T-helper 17 cell (primary cell): ENCODE measurements around the gene GGPS1. TPM values are rescaled to one million over a fixed set of nuclear protein-coding genes. Genes with fewer than 3 reads are reported as not detected.
"Not testable (repeated sequence)": the region's sequence is repeated elsewhere in the genome, so short reads cannot be mapped to it uniquely, and the experiment has no call there.

Experiments
- ATAC-seq: fragments of 150-1000 bp; cut with Tn5 transposase; 2 replicates; pipeline ENCODE4 v1.10.0; 2021; ENCODE audit warnings: mild to moderate bottlenecking, moderate library complexity
- DNase-seq, 3 donors: peaks; one replicate each; pipeline versions ENCODE4 v3.0.0 to v3.0.0-alpha.2; 2020 to 2021
- H3K9me3 ChIP-seq: one replicate; pipeline ENCODE4 v1.7.0; 2013; ENCODE audit warnings: low read length, mild to moderate bottlenecking; ENCODE audit not compliant: control insufficient read depth, poor library complexity, severe bottlenecking
- H3K27ac Mint-ChIP-seq: one replicate; pipeline ENCODE4 v1.8.0; 2022; ENCODE audit warnings: mild to moderate bottlenecking, moderate library complexity, mixed read lengths
- H3K27me3 Mint-ChIP-seq: one replicate; pipeline ENCODE4 v1.8.0; 2022; ENCODE audit warnings: mixed read lengths
- H3K36me3 Mint-ChIP-seq: one replicate; pipeline ENCODE4 v1.8.0; 2022; ENCODE audit warnings: low read depth, mixed read lengths
- H3K4me1 Mint-ChIP-seq: one replicate; pipeline ENCODE4 v1.8.0; 2022; ENCODE audit warnings: mild to moderate bottlenecking, mixed read lengths
- H3K4me3 Mint-ChIP-seq: one replicate; pipeline ENCODE4 v1.8.0; 2022; ENCODE audit warnings: mild to moderate bottlenecking, moderate library complexity, mixed read lengths
- total RNA-seq, 4 donors: library from RNA in 2 of 4; stranded (reverse) in 2 of 4; gene quantifications; one replicate each; pipeline ENCODE4 v1.2.3 and lab custom pipeline; 2022 to 2026

Gene GGPS1
- total RNA-seq, 2 donors from 2014 or later = 28.0 to 28.2 TPM

- H3K27me3 Mint-ChIP-seq = no peaks in the 10 kb centered on the region
- H3K4me1 Mint-ChIP-seq = peaks cover 26% of the 10 kb centered on the region
- H3K4me3 Mint-ChIP-seq = peak overlapping the region; percentile 80
- no peaks in the 10 kb centered on the region for H3K9me3 ChIP-seq
- DNase-seq = no peak
- ATAC-seq = peak; percentile 85
- no peaks in the 10 kb centered on the region for H3K36me3 Mint-ChIP-seq
- peak overlapping the region; percentile 83 for H3K27ac Mint-ChIP-seq
Measured at GRCh38 chr1:235336903-235337302, 8.5 kb downstream of the GGPS1 start.

DNA sequence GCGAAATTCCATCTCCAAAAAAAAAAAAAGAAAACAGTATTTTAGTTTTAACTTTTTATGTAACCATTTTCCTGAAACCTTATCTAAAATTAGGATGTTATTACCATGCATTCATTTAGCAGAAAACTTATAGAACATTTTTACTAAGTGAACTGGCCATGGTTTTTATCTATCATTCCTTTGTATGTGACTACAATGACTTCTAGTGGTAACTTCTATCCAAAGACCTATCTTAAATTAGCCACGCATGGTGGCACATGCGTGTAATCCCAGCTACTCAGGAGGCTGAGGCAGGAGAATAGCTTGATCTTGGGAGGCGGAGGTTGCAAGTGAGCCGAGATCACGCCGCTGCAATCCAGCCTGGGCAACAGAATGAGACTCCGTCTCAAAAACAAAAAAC is 11.4 kb downstream of the GGPS1 start:
- H3K36me3 Mint-ChIP-seq = peaks cover 2% of the 10 kb centered on the region
- H3K27ac Mint-ChIP-seq = no peak overlapping the region
- DNase-seq (no peak), ATAC-seq (no peak)
- peaks cover 22% of the 10 kb centered on the region for H3K4me1 Mint-ChIP-seq
- no peaks in the 10 kb centered on the region for H3K27me3 Mint-ChIP-seq
- H3K4me3 Mint-ChIP-seq = no peak overlapping the region
- no peaks in the 10 kb centered on the region for H3K9me3 ChIP-seq

DNA sequence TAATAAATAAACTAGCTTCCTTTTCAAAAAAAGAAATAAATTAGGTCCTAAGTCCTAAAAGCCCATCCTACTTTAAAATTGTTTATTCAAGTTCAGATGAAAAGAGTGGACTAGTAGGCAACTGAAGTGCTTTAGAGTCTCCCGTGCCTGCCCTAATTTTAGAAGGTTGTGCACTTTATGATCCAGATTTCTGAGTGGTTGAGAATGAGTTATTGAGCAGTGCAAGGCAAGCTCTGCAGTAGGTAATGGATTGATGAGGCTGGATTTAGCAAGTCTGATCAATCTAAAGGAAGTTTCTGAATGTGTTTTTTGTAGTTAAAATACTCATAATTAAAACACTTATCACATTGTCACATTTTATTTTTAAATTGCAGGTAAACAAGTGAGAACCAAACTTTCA is 13.0 kb downstream of the GGPS1 start:
- Mint-ChIP-seq H3K4me1 (peaks cover 24% of the 10 kb centered on the region), H3K36me3 (peaks cover 9% of the 10 kb centered on the region), H3K4me3 (no peak overlapping the region), H3K27me3 (no peaks in the 10 kb centered on the region), H3K27ac (peak overlapping the region; percentile 16)
- DNase-seq (no peak), ATAC-seq (no peak)
- H3K9me3 ChIP-seq = no peaks in the 10 kb centered on the region

DNA sequence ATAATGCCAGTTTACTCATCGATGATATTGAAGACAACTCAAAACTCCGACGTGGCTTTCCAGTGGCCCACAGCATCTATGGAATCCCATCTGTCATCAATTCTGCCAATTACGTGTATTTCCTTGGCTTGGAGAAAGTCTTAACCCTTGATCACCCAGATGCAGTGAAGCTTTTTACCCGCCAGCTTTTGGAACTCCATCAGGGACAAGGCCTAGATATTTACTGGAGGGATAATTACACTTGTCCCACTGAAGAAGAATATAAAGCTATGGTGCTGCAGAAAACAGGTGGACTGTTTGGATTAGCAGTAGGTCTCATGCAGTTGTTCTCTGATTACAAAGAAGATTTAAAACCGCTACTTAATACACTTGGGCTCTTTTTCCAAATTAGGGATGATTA is 13.7 kb downstream of the GGPS1 start:
- Mint-ChIP-seq H3K4me3 (no peak overlapping the region), H3K4me1 (peaks cover 18% of the 10 kb centered on the region), H3K27me3 (no peaks in the 10 kb centered on the region), H3K36me3 (peaks cover 9% of the 10 kb centered on the region), H3K27ac (no peak overlapping the region)
- H3K9me3 ChIP-seq = no peaks in the 10 kb centered on the region
- ATAC-seq (no peak), DNase-seq (no peak)

- ATAC-seq = no peak
- Mint-ChIP-seq H3K4me3 (no peak overlapping the region), H3K4me1 (peaks cover 18% of the 10 kb centered on the region), H3K36me3 (peaks cover 9% of the 10 kb centered on the region), H3K27ac (no peak overlapping the region), H3K27me3 (no peaks in the 10 kb centered on the region)
- no peak for DNase-seq
- no peaks in the 10 kb centered on the region for H3K9me3 ChIP-seq
Measured at GRCh38 chr1:235342471-235342870, 14.1 kb downstream of the GGPS1 start.

GRCh38 chr1:235343726-235344125 is 15.4 kb downstream of the GGPS1 start:
- H3K4me1 Mint-ChIP-seq = peaks cover 18% of the 10 kb centered on the region
- H3K27me3 Mint-ChIP-seq = no peaks in the 10 kb centered on the region
- ATAC-seq (no peak), DNase-seq (no peak)
- no peak overlapping the region for H3K27ac Mint-ChIP-seq
- no peak overlapping the region for H3K4me3 Mint-ChIP-seq
- H3K36me3 Mint-ChIP-seq = peaks cover 9% of the 10 kb centered on the region
- H3K9me3 ChIP-seq = no peaks in the 10 kb centered on the region

- Mint-ChIP-seq H3K27ac (no peak overlapping the region), H3K36me3 (no peaks in the 10 kb centered on the region), H3K4me1 (peaks cover 3% of the 10 kb centered on the region), H3K4me3 (no peak overlapping the region), H3K27me3 (no peaks in the 10 kb centered on the region)
- H3K9me3 ChIP-seq = no peaks in the 10 kb centered on the region
- DNase-seq (no peak), ATAC-seq (no peak)
Measured at GRCh38 chr1:235351441-235351840, 23.1 kb downstream of the GGPS1 start.

GRCh38 chr1:235351898-235352297 is 23.5 kb downstream of the GGPS1 start:
- no peak for DNase-seq
- no peak overlapping the region for H3K4me3 Mint-ChIP-seq
- H3K36me3 Mint-ChIP-seq = no peaks in the 10 kb centered on the region
- peaks cover 3% of the 10 kb centered on the region for H3K4me1 Mint-ChIP-seq
- no peak for ATAC-seq
- H3K9me3 ChIP-seq = no peaks in the 10 kb centered on the region
- no peak overlapping the region for H3K27ac Mint-ChIP-seq
- no peaks in the 10 kb centered on the region for H3K27me3 Mint-ChIP-seq

DNA sequence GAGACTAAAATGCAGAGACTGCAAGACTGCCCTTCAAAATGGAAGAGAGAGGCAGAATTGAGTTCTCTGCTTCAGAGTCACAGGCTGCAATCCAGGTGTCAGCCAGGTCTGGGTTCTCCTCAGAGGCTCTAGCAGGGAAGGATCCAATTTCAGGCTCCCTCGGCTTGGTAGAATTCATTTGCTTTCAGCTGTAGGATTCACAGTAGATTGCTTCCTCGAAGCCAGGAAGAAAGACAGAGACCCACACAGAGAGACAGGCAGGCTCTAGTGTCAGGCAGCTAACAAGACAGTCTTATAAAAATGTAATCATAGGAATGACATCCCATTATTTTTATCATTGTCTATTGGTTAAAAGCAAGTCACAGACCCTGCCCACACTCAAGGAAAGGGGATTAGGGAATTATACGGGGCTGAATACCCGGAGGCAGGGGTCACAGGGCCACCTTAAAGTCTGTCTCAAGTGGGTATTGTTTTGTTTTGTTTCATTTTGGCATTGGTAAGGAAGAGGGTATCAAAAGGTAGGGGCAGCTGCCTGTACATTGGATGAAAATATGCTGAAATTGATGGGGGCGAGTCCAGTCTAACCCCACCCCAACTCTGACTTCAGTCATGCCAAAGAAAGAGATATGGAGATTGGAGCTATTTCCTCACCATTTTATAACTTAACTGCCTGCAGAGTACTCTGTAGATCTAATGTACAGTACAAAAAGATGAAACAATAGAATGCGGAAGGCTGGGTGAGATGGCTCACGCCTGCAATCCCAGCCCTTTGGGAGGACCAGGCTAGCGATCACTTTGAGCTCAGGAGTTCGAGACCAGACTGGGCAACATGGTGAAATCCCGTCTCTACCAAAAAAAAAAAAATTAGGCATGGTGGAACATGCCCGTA is 29.4 kb downstream of the GGPS1 start:
- no peaks in the 10 kb centered on the region for H3K9me3 ChIP-seq
- no peaks in the 10 kb centered on the region for H3K36me3 Mint-ChIP-seq
- no peak overlapping the region for H3K27ac Mint-ChIP-seq
- H3K27me3 Mint-ChIP-seq = no peaks in the 10 kb centered on the region
- H3K4me1 Mint-ChIP-seq = peaks cover 16% of the 10 kb centered on the region
- ATAC-seq (no peak), DNase-seq (no peak)
- no peak overlapping the region for H3K4me3 Mint-ChIP-seq

- H3K27ac Mint-ChIP-seq = no peak overlapping the region
- no peaks in the 10 kb centered on the region for H3K36me3 Mint-ChIP-seq
- no peak overlapping the region for H3K4me3 Mint-ChIP-seq
- DNase-seq = no peak
- peaks cover 16% of the 10 kb centered on the region for H3K4me1 Mint-ChIP-seq
- H3K9me3 ChIP-seq = no peaks in the 10 kb centered on the region
- no peaks in the 10 kb centered on the region for H3K27me3 Mint-ChIP-seq
- ATAC-seq = no peak
Measured at GRCh38 chr1:235358899-235359298, 30.5 kb downstream of the GGPS1 start.

DNA sequence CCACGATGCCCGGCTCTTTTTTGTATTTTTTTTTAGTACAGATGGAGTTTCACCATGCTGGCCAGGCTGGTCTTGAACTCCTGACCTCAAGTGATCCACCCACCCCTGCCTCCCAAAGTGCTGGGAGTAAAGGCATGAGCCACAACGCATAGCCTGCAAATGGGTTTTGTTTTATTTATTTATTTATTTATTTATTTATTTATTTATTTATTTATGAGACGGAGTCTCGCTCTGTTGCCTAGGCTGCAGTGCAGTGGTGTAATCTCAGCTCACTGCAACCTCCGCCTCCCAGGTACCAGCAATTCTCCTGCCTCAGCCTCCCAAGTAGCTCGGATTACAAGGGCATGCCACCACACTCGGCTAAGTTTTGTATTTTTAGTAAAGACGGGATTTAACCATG is 35.8 kb downstream of the GGPS1 start:
- H3K4me3 Mint-ChIP-seq, DNase-seq, H3K27ac Mint-ChIP-seq, ATAC-seq, H3K27me3 Mint-ChIP-seq, H3K36me3 Mint-ChIP-seq, H3K9me3 ChIP-seq: not testable (repeated sequence)
- peaks cover 25% of the 10 kb centered on the region for H3K4me1 Mint-ChIP-seq

GRCh38 chr1:235366286-235366685 is 37.9 kb downstream of the GGPS1 start:
- H3K4me1 Mint-ChIP-seq = peaks cover 25% of the 10 kb centered on the region
- peak overlapping the region; percentile 97 for H3K4me3 Mint-ChIP-seq

DNA sequence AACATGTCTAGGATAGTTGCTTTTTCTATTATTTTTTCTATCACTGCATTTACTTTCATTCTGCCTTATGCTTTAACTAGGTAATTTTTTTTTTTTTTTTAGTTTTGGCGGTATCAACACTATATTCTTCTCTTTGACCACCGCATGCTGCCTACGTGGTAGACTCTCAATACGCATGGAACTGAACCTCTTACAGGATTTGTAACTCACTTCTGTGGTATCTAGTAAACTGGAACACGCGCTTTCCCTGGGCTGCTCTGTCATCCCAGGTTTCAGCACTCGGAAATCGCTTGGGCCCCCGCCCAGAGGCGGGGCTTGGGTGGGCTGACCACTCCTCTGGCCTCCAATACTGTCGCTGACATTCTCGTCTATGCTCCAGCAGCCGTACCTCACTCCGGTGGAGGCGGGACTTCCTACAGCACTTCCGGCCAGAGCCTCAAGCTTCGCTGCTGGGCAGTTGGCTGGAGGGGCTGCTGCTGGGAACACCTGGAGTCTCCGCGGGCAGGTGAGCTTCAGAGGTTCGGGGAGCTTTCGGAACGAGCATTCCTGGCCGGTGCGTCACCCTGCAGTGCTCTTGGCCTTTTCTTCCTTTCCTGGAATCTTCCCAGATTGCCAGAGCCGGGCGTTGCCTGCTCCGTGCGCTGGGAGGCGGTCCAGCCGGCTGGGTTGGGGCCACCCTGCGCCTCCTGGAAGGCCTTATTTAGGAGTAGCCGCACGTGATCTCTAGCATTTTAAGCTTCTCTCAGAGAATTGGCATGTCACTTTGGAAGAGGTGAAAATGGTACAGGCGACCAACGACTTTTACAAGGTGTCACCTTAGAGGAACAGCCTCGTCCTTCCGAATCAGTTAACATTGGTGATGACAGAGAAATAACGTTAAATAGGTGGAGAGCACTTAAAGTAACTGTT is 38.9 kb downstream of the GGPS1 start, which contains the start of gene TBCE:
TBCE (plus strand) TSS at position 428 of the 909 bp plus-strand sequence. CDS start 12,623 bp downstream, outside the sequence.
- H3K4me3 Mint-ChIP-seq = peak within 1 kb of the TSS; percentile 97
- no peaks in the 10 kb centered on the region for H3K27me3 Mint-ChIP-seq
- H3K4me1 Mint-ChIP-seq = peaks cover 23% of the 10 kb centered on the region
- peak; percentile 59 to 72 (median 67) for DNase-seq
- H3K36me3 Mint-ChIP-seq = no peaks in the 10 kb centered on the region
- H3K27ac Mint-ChIP-seq = peak within 1 kb of the TSS; percentile 93
- peak; percentile 99 for ATAC-seq
- no peaks in the 10 kb centered on the region for H3K9me3 ChIP-seq

More at GRCh38 chr1:235366286-235366685, 37.9 kb downstream of the GGPS1 start:
- no peak for ATAC-seq
- no peaks in the 10 kb centered on the region for H3K9me3 ChIP-seq
- Mint-ChIP-seq H3K27me3 (no peaks in the 10 kb centered on the region), H3K27ac (no peak overlapping the region), H3K36me3 (no peaks in the 10 kb centered on the region)
- DNase-seq = no peak
